Subcutaneous abdominal adipose tissue (tissue), 5 donors: ENCODE measurements around the gene CDK11A.
"Not testable (repeated sequence)": the region's sequence is repeated elsewhere in the genome, so short reads cannot be mapped to it uniquely, and the experiment has no call there.

Source experiments
- H3K27ac ChIP-seq: one replicate; pipeline ENCODE4 v1.7.0; 2013; ENCODE audit warnings: low read depth, mild to moderate bottlenecking, inconsistent platforms, low read length, moderate library complexity
- H3K27me3 ChIP-seq, 5 donors: one replicate each; pipeline ENCODE4 v1.7.0; 2013; ENCODE audit warnings: low read length in 5 of 5, inconsistent platforms in 1 of 5; ENCODE audit not compliant: control insufficient read depth in 5 of 5, insufficient read depth in 4 of 5
- H3K36me3 ChIP-seq, 5 donors: one replicate each; pipeline ENCODE4 v1.7.0; 2013; ENCODE audit warnings: low read length in 5 of 5; ENCODE audit not compliant: control insufficient read depth in 5 of 5, insufficient read depth in 5 of 5
- H3K4me1 ChIP-seq, 5 donors: one replicate each; pipeline ENCODE4 v1.7.0; 2013; ENCODE audit warnings: low read length in 5 of 5, mild to moderate bottlenecking in 3 of 5, moderate library complexity in 1 of 5; ENCODE audit not compliant: control insufficient read depth in 5 of 5, insufficient read depth in 5 of 5
- H3K4me3 ChIP-seq, 5 donors: one replicate each; pipeline ENCODE4 v1.7.0; 2013; ENCODE audit warnings: low read length in 5 of 5, low read depth in 1 of 5
- H3K9ac ChIP-seq, 5 donors: one replicate each; pipeline ENCODE4 v1.7.0; 2013; ENCODE audit warnings: low read length in 5 of 5, mild to moderate bottlenecking in 4 of 5, moderate library complexity in 3 of 5
- H3K9me3 ChIP-seq, 5 donors: one replicate each; pipeline ENCODE4 v1.7.0; 2013; ENCODE audit warnings: low read length in 5 of 5; ENCODE audit not compliant: control insufficient read depth in 5 of 5
- donor health status: healthy.
- donor health status: healthy.
- donor health status: healthy.
- donor health status: healthy.
- donor health status: healthy.

The CDK11A gene

GRCh38 chr1:1700067-1700466, 24.1 kb downstream of the CDK11A start:
- H3K27ac ChIP-seq, H3K4me3 ChIP-seq, H3K4me1 ChIP-seq, H3K27me3 ChIP-seq, H3K9me3 ChIP-seq, H3K9ac ChIP-seq: not testable (repeated sequence)
- peaks cover 0 to 17% (median 15%) of the 10 kb centered on the region in 5 donors for H3K36me3 ChIP-seq

- H3K9me3 ChIP-seq, H3K36me3 ChIP-seq, H3K4me3 ChIP-seq, H3K27me3 ChIP-seq, H3K9ac ChIP-seq, H3K27ac ChIP-seq, H3K4me1 ChIP-seq: not testable (repeated sequence)
Observed at GRCh38 chr1:1699061-1699460, 25.1 kb downstream of the CDK11A start.

GRCh38 chr1:1697358-1698183, 26.6 kb downstream of the CDK11A start:
- H3K4me3 ChIP-seq, H3K4me1 ChIP-seq, H3K27me3 ChIP-seq, H3K9me3 ChIP-seq, H3K27ac ChIP-seq, H3K9ac ChIP-seq, H3K36me3 ChIP-seq: not testable (repeated sequence)

- not testable (repeated sequence) for H3K36me3 ChIP-seq, H3K9ac ChIP-seq, H3K4me1 ChIP-seq, H3K27ac ChIP-seq, H3K27me3 ChIP-seq, H3K9me3 ChIP-seq, H3K4me3 ChIP-seq
Observed at GRCh38 chr1:1696431-1697357, 27.5 kb downstream of the CDK11A start.

GRCh38 chr1:1692714-1693647, 31.2 kb downstream of the CDK11A start, which contains the start of gene SLC35E2B:
SLC35E2B (minus strand) TSS chr1:1692795; CDS start chr1:1676699, 16,096 bp downstream.
- H3K36me3 ChIP-seq, H3K4me1 ChIP-seq, H3K27me3 ChIP-seq, H3K9me3 ChIP-seq: not testable (repeated sequence)
- Histone ChIP-seq H3K4me3 (peak within 1 kb of the TSS in 4 of 5 donors; percentile 42 to 60 (median 52)), H3K9ac (peak within 1 kb of the TSS in 2 of 5 donors; percentile 63 to 74), H3K27ac (peak within 1 kb of the TSS; percentile 60)

GRCh38 chr1:1692324-1692713, 31.8 kb downstream of the CDK11A start:
- Histone ChIP-seq H3K9ac (peak overlapping the region in 1 of 5 donors; percentile 63), H3K27ac (peak overlapping the region; percentile 60), H3K4me3 (peak overlapping the region in 4 of 5 donors; percentile 42 to 60 (median 52))
- not testable (repeated sequence) for H3K9me3 ChIP-seq, H3K36me3 ChIP-seq, H3K4me1 ChIP-seq, H3K27me3 ChIP-seq

GRCh38 chr1:1691443-1691842, 32.7 kb downstream of the CDK11A start:
- not testable (repeated sequence) for H3K9ac ChIP-seq, H3K9me3 ChIP-seq, H3K36me3 ChIP-seq, H3K27me3 ChIP-seq, H3K4me1 ChIP-seq, H3K27ac ChIP-seq
- peak overlapping the region in 1 of 5 donors; percentile 26 for H3K4me3 ChIP-seq

- H3K9me3 ChIP-seq, H3K27ac ChIP-seq, H3K4me3 ChIP-seq, H3K27me3 ChIP-seq, H3K9ac ChIP-seq, H3K4me1 ChIP-seq, H3K36me3 ChIP-seq: not testable (repeated sequence)
Observed at GRCh38 chr1:1689526-1689925, 34.6 kb downstream of the CDK11A start.

- Histone ChIP-seq H3K9ac (no peak overlapping the region), H3K36me3 (peaks cover 0 to 13% (median 0%) of the 10 kb centered on the region in 5 donors), H3K27me3 (no peaks in the 10 kb centered on the region), H3K4me3 (no peak overlapping the region), H3K4me1 (peaks cover 0 to 11% (median 9%) of the 10 kb centered on the region in 5 donors), H3K9me3 (no peaks in the 10 kb centered on the region), H3K27ac (no peak overlapping the region)
Observed at GRCh38 chr1:1687846-1688245, 36.3 kb downstream of the CDK11A start.
